ENCODE results near the gene IRF2BPL. TPM values are rescaled to one million over a fixed set of nuclear protein-coding genes. Genes with fewer than 3 reads are reported as not detected.

The IRF2BPL gene
- total and polyA plus RNA-seq, 9 donors: 16.8 to 30.4 (median 23.7) TPM

DNA sequence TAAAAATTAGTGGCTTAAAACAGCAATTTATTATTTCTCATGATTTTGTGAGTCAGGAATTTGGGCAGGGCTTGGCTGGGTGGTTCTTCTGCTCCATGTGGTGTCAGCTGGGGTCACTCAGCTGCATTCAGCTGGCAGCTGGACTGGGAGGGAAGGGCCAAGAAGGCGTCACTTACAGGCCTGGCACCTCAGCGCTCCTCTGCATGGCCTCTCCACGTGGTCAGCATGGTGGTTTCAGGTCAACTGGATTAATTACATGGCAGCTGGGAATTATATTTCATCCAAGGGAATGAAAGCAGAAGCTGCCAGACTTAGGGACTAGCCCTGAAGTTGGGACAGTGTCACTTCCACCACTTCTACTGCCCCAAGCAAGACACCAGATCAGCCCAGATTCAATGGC, 27.5 kb upstream of the IRF2BPL start:
- peaks cover 5% of the 10 kb centered on the region for H3K9me3 ChIP-seq (replicated peaks; ENCODE audit: control insufficient read depth, low read depth, low read length)
- 51% methylated on average over 2 of the region's 3 CpGs for WGBS (ENCODE audit: insufficient coverage)
- H3K27me3 ChIP-seq (ENCODE audit: control insufficient read depth, insufficient read depth, low read length): peaks cover 2% of the 10 kb centered on the region
- H3K27ac ChIP-seq (ENCODE audit: low read length): no peak overlapping the region
- H3K36me3 ChIP-seq (ENCODE audit: control insufficient read depth, insufficient read depth, low read length): no peaks in the 10 kb centered on the region
- H3K4me3 ChIP-seq (ENCODE audit: low read length): no peak overlapping the region
- DNase-seq: peak; percentile 25
- peaks cover 37% of the 10 kb centered on the region for H3K4me1 ChIP-seq (ENCODE audit: control insufficient read depth, insufficient read depth, low read length)

DNA sequence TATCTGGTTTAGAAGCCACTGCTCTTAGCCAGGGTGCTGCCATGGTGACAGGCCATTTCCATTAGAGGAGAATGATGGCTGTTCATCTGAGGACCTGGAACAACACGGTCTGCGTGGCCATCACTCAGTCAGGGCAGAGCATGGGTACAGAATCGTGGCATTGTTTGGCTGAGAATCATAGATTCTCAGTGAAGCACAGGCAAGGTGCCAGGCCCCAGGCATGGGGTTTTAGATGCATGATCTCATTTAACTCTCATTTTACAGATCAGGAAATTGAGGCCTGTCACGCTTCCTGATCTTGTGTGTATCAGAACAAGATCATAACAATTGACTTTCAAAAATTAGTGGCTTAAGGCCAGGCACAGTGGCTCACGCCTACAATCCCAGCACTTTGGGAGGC, 26.8 kb upstream of the IRF2BPL start:
- DNase-seq: peak; percentile 6
- Histone ChIP-seq H3K4me3 (ENCODE audit: low read length) (no peak overlapping the region), H3K27ac (ENCODE audit: low read length) (no peak overlapping the region), H3K4me1 (ENCODE audit: control insufficient read depth, insufficient read depth, low read length) (peaks cover 43% of the 10 kb centered on the region), H3K27me3 (ENCODE audit: control insufficient read depth, insufficient read depth, low read length) (peaks cover 2% of the 10 kb centered on the region), H3K36me3 (ENCODE audit: control insufficient read depth, insufficient read depth, low read length) (no peaks in the 10 kb centered on the region), H3K9me3 (replicated peaks; ENCODE audit: control insufficient read depth, low read depth, low read length) (peaks cover 5% of the 10 kb centered on the region)
- 77% methylated on average over 4 of the region's 5 CpGs for WGBS (ENCODE audit: insufficient coverage)

DNA sequence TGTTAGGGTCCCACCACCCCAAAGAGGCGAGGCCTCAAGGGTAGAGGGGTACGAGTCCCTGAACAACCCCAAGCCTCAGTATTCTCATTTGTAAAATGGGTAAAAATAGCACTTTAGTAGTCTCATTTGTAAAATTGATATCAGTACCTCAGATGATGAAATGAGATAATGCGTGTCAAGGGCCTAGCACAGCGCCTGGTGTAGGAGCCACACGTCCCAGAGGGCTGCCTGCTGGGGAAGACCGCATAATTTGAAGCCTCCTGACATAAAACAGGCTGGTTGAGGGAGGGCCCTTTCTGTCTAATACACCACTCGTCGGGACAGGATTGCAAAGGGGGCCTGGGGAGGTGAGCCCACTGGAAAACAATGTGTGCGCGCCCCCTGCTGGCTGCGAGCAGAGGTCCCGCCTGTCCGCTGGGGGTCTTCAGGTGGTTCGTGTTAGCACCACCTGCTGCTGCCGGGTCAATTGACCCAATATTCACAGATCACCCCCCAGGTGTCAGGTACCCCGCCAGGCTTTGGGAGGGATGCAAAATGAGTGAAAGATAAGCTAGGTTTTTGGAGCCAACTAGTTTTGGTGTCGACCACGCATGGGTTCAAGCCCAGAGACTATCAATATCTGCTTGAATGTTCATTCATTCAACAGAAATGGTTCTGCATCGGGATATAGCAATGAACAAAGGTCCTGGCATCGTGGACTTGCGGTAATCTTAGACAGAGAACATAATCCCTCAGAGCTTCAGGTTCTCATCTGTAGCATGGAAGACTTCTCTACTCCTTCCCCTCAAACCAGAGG, 24.7 kb upstream of the IRF2BPL start:
- H3K27ac ChIP-seq (ENCODE audit: low read length): peak overlapping the region; percentile 62
- H3K27me3 ChIP-seq (ENCODE audit: control insufficient read depth, insufficient read depth, low read length): peaks cover 2% of the 10 kb centered on the region
- 30% methylated on average over 13 of the region's 21 CpGs for WGBS (ENCODE audit: insufficient coverage)
- H3K9me3 ChIP-seq (replicated peaks; ENCODE audit: control insufficient read depth, low read depth, low read length): peaks cover 5% of the 10 kb centered on the region
- no peaks in the 10 kb centered on the region for H3K36me3 ChIP-seq (ENCODE audit: control insufficient read depth, insufficient read depth, low read length)
- DNase-seq: peak; percentile 83
- no peak overlapping the region for H3K4me3 ChIP-seq (ENCODE audit: low read length)
- peaks cover 29% of the 10 kb centered on the region for H3K4me1 ChIP-seq (ENCODE audit: control insufficient read depth, insufficient read depth, low read length)

DNA sequence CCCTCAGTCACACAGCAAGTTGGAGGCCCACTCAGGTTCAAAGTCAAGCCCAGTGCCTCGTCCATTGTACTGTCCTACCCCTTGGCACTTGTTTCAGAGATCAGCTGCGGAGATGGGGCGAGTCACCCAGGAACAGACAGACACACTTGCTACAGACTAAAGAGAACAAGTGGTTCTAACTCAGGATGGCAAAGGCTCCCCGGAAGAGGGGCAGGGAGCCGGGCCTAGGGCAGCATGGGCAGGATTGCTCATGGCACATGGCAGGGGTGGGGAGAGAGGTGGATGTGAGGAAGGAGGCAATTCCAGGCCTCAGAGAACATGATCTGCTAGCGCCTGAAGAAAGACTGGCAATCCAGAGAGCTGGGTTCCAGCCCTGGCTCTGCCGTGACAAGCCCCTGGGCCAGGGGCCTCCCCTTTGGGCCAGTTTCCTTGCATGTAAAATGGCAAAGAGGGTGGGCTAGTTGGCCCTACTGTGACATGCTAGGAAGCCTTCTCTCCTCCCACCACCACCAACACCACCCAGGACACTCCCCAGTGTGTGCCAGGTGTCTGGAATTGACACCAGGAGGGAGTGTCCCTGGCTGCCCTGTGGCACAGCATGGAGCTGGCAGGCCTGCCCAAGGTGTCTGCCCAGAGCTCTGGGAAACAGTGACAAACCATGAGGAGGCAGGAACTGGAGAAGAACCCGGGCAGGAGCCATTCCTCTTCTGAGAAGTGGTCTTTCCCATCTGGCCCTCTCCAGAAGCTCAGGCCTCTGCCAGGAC, 24.0 kb upstream of the IRF2BPL start:
- WGBS (ENCODE audit: insufficient coverage): 96% methylated on average over 6 of the region's 8 CpGs
- H3K27ac ChIP-seq (ENCODE audit: low read length): peak overlapping the region; percentile 62
- peak; percentile 39 for DNase-seq
- peaks cover 5% of the 10 kb centered on the region for H3K9me3 ChIP-seq (replicated peaks; ENCODE audit: control insufficient read depth, low read depth, low read length)
- H3K4me3 ChIP-seq (ENCODE audit: low read length): no peak overlapping the region
- H3K4me1 ChIP-seq (ENCODE audit: control insufficient read depth, insufficient read depth, low read length): peaks cover 29% of the 10 kb centered on the region
- H3K27me3 ChIP-seq (ENCODE audit: control insufficient read depth, insufficient read depth, low read length): peaks cover 2% of the 10 kb centered on the region
- H3K36me3 ChIP-seq (ENCODE audit: control insufficient read depth, insufficient read depth, low read length): no peaks in the 10 kb centered on the region

DNA sequence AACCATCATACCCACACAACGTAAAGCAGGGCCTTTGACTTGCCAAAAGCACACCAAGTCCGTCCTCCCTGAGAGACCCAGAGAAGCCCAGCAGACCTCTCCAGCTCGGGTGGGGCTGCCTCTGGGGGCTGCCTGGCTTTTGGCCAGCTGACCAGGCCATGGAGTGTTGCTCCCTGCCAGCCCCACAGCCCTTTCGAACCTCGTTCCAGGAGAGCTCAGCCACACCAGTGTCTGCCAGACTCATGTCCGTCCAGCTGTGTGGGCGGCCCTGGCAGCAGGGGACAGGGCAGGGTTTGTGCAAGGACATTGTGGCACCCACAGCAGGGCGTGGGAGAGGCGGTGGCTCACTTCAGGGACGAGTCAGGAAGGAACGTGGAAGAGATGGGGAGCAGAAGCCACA, 22.6 kb upstream of the IRF2BPL start:
- Histone ChIP-seq H3K27me3 (ENCODE audit: control insufficient read depth, insufficient read depth, low read length) (peaks cover 2% of the 10 kb centered on the region), H3K27ac (ENCODE audit: low read length) (peak overlapping the region; percentile 45), H3K4me3 (ENCODE audit: low read length) (no peak overlapping the region), H3K36me3 (ENCODE audit: control insufficient read depth, insufficient read depth, low read length) (no peaks in the 10 kb centered on the region), H3K4me1 (ENCODE audit: control insufficient read depth, insufficient read depth, low read length) (peaks cover 32% of the 10 kb centered on the region), H3K9me3 (replicated peaks; ENCODE audit: control insufficient read depth, low read depth, low read length) (peaks cover 3% of the 10 kb centered on the region)
- WGBS (ENCODE audit: insufficient coverage): 33% methylated on average over 11 of the region's 11 CpGs
- peak; percentile 81 for DNase-seq

DNA sequence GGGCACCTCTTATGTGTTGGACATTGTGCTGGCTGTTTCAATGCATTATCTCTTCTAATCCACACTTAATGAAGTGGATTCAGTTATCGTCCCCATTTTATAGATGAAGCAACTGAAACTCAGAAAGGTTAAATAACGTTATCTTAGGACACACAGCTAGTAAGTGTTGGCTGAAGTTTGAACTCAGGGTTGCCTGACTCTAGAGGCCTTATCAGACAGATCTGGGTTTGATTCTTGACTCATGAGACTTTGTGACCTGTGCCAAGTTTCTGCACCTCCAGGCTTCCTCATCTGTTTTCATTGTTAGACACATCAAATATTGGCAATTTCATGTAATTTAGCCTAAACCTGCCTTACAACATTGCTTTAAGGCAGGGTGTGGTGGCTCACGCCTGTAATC, 18.2 kb upstream of the IRF2BPL start:
- no peak for DNase-seq
- Histone ChIP-seq H3K27ac (ENCODE audit: low read length) (peak overlapping the region; percentile 13), H3K4me1 (ENCODE audit: control insufficient read depth, insufficient read depth, low read length) (peaks cover 58% of the 10 kb centered on the region), H3K9me3 (replicated peaks; ENCODE audit: control insufficient read depth, low read depth, low read length) (no peaks in the 10 kb centered on the region), H3K36me3 (ENCODE audit: control insufficient read depth, insufficient read depth, low read length) (no peaks in the 10 kb centered on the region), H3K27me3 (ENCODE audit: control insufficient read depth, insufficient read depth, low read length) (no peaks in the 10 kb centered on the region), H3K4me3 (ENCODE audit: low read length) (no peak overlapping the region)
- no CpG with 5 or more reads among the region's 3 CpGs for WGBS (ENCODE audit: insufficient coverage)

DNA sequence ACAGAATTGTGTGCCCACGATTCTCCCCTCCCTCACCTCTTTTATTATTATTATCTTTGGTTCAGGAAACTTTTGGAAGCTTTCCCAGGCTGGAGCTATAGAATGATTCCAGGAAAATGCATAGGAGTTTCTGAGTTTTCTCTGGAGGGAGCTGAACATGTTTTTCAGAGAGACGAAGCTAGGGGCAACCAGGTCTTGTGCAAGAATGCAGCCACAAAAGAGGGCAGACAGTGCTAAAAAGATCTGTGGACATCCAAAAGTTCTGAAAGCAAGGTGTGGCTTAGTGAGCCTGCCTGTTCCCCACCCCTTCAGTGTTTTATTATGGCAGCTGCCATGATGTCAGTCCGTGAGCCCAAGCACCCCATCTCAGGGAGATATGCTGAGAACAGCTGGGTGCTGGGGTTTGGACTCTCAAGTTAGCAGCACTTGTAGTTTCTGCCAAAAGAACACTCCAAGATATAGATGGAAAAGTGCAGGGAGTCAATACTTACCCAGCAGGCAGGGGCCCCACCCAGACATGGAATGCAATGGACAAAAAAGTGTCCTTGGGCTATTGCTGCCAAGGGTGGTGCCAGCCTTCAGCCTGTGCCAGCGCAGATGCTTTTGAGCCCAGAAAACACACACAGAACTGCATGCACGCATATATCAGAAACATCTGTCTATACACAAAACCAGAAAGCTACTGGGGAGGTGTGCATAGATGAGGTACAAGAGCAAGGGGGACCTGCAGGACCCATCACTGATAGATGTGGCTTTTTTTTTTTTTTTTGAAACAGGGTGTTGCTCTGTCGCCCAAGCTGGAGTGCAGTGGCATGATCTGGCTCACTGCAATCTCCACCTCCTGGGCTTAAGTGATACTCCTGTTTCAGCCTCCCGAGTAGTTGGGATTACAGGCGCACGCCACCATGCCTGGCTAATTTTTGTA, 17.0 kb upstream of the IRF2BPL start:
- Histone ChIP-seq H3K4me1 (ENCODE audit: control insufficient read depth, insufficient read depth, low read length) (peaks cover 60% of the 10 kb centered on the region), H3K9me3 (replicated peaks; ENCODE audit: control insufficient read depth, low read depth, low read length) (no peaks in the 10 kb centered on the region), H3K27ac (ENCODE audit: low read length) (peak overlapping the region; percentile 99), H3K4me3 (ENCODE audit: low read length) (no peak overlapping the region), H3K36me3 (ENCODE audit: control insufficient read depth, insufficient read depth, low read length) (no peaks in the 10 kb centered on the region), H3K27me3 (ENCODE audit: control insufficient read depth, insufficient read depth, low read length) (no peaks in the 10 kb centered on the region)
- DNase-seq: peak; percentile 71
- 0% methylated on average over 1 of the region's 9 CpGs for WGBS (ENCODE audit: insufficient coverage)

DNA sequence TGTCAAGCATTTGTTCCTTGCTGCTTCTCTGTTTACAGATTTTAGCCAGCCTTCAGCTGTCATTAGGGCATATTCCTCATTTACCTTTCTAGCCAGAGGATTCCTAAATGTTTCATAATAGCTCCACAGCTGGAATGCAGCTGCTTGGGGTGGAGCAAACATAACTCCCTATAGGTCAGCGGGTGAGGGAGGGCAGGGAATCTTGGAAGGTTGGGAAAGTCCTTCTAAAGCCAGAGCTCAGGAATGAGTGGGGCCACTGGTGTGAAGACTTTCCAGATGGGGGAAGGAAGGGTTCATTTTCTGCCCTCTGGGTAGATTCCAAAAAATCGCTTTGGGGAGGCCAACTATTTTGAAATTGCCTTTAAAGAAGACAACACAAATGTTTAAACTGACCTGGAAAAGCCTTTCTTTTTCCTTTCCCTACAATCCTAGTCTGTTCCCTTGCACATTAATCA, 16.3 kb upstream of the IRF2BPL start:
- no CpG with 5 or more reads among the region's 2 CpGs for WGBS (ENCODE audit: insufficient coverage)
- H3K9me3 ChIP-seq (replicated peaks; ENCODE audit: control insufficient read depth, low read depth, low read length): no peaks in the 10 kb centered on the region

DNA sequence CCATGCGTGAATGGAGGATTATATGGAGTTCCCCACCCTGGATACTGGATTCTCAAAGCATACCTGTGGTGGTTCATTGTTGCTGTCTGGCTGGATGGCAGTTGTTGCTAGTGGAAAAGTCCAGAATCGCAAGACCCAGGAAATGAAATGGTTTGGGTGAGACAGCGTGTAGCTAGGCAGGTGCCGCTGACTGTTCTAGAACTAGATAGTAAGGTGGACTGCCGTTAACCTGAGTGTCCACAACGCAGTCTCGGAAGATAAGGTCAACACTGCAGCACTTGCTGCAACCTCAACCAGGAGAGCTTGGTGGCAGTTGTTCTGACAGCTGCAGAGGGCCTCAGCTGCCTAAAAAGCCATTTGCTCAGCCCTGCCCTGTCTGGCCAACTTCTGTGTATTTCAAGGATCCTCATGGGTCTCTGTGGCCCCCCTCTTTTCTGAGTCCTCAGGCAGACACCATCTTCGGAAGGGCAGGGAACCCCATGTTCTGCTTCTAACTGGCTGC, 15.5 kb upstream of the IRF2BPL start:
- H3K27ac ChIP-seq (ENCODE audit: low read length): peak overlapping the region; percentile 99
- H3K36me3 ChIP-seq (ENCODE audit: control insufficient read depth, insufficient read depth, low read length): no peaks in the 10 kb centered on the region
- no peaks in the 10 kb centered on the region for H3K9me3 ChIP-seq (replicated peaks; ENCODE audit: control insufficient read depth, low read depth, low read length)
- peaks cover 71% of the 10 kb centered on the region for H3K4me1 ChIP-seq (ENCODE audit: control insufficient read depth, insufficient read depth, low read length)
- DNase-seq: peak; percentile 77
- 68% methylated on average over 6 of the region's 8 CpGs for WGBS (ENCODE audit: insufficient coverage)
- no peaks in the 10 kb centered on the region for H3K27me3 ChIP-seq (ENCODE audit: control insufficient read depth, insufficient read depth, low read length)
- no peak overlapping the region for H3K4me3 ChIP-seq (ENCODE audit: low read length)

More for the DNA sequence above, 16.3 kb upstream of the IRF2BPL start:
- no peaks in the 10 kb centered on the region for H3K27me3 ChIP-seq (ENCODE audit: control insufficient read depth, insufficient read depth, low read length)
- peaks cover 64% of the 10 kb centered on the region for H3K4me1 ChIP-seq (ENCODE audit: control insufficient read depth, insufficient read depth, low read length)
- H3K4me3 ChIP-seq (ENCODE audit: low read length): no peak overlapping the region
- peak; percentile 91 for DNase-seq
- peak overlapping the region; percentile 99 for H3K27ac ChIP-seq (ENCODE audit: low read length)
- H3K36me3 ChIP-seq (ENCODE audit: control insufficient read depth, insufficient read depth, low read length): no peaks in the 10 kb centered on the region
